GM21360 (cell line): ENCODE data around the gene ANAPC5.
"Not testable (repeated sequence)": the region's sequence is repeated elsewhere in the genome, so short reads cannot be mapped to it uniquely, and the experiment has no call there.

Source experiments
- ATAC-seq: cut with Tn5 transposase; IDR thresholded peaks from one replicate; pipeline ENCODE4 v1.9.1; 2021; ENCODE audit warnings: mild to moderate bottlenecking, moderate library complexity; ENCODE audit not compliant: unreplicated experiment

The ANAPC5 gene

DNA sequence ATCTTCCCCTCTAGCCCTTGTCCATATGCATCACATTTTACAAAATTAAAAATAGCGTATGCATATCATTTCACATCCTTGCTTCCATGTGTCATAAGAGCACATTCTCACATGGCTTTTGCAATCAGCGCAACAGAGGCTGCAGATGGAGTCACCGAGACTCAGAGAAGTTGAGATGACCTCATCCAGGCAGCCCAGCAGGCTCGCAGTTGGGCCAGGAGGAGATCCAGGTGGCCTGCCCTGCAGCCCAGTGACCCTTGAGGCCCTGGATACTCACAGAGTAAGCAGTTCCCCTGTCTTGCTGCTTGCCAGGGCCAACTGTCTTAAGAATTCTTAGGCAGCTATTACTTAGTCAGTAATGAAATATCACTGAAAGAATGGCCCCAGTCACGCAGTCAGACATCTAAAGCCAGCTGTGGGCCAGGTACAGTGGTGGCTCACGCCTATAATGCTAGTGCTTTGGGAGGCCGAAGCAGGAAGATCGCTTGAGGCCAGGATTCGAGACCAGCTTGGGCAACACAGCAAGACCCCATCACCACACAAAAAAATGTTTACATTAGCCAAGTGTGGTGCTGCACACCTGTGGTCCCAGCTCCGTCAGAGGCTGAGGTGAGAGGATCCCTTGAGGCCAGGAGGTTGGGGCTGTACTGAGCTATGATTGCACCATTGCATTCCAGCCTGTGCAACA lies 64.8 kb downstream of the ANAPC5 start:
- ATAC-seq, result no peak

DNA sequence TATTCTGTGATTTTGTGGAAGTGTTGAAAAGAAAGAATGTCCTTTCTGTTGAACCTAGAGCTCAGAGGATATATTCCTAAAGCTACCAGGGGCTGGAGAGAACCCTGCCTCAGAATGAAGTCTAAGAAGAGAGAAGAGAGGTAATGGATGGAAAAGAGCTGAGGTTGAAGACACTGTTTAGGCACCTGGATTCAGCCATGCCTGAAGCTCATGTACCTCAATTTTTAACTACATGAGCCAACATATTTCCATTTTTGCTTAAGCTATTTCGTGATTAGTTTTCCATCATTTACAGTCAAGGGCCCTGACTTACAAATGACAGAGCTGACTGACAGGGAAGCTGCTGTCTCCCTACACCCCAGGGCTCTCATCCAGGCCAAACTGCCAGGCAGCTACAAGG lies 66.4 kb downstream of the ANAPC5 start:
- ATAC-seq, result no peak

DNA sequence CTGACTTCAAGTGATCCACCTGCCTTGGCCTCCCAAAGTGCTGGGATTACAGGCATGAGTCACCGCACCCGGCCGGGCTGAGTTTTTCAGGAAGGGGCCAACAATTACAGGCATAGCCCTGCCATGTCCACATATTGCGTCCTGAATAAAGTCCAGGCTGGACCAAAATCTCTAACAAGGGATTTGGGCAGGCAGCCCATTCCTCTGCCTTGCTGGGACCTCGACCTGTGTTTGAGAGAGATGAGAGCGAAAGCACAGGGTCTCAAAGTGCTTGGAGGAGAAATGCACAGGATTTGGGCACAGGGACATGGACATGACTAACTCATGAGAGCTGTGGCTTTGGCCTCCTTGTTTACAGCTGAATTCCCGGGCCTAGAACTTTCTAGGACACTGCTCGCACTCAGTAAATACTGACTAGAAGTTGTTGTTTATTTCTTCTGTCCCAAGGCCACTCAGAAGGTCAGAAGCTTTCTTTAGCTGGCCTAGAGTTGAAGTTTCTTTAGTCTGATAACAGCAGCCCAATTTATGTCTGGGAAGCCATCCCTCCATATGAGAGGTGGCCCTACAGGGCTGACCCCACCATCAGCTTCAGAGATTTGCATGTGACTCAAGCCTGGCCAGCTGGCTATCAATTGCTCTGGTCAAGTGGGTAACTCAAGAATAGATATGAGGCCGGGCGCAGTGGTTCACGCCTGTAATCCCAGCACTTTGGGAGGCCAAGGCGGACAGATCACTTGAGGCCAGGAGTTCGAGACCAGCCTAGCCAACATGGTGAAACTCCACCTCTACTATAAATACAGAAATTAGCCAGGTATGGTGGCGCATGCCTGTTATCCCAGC lies 67.4 kb downstream of the ANAPC5 start:
- no peak for ATAC-seq

DNA sequence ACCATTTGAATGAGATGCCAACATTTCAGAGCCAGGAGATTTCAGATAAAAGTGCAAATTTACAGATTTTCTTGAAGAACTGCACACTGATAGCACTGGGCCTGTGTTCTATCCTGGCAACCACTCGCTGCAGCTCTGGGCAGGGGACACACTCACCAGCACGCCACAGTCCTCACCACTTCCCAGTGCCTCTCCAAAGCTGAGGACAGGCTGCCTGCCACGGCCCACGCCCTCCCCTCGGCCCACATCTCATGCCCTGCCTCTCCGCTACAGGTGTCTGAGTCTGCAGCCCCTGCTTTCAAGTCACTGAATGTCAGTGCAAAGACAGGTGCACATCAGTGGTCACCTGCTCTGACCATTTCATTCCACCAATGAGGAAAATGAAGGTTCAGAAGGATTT lies 68.4 kb downstream of the ANAPC5 start:
- no peak for ATAC-seq

DNA sequence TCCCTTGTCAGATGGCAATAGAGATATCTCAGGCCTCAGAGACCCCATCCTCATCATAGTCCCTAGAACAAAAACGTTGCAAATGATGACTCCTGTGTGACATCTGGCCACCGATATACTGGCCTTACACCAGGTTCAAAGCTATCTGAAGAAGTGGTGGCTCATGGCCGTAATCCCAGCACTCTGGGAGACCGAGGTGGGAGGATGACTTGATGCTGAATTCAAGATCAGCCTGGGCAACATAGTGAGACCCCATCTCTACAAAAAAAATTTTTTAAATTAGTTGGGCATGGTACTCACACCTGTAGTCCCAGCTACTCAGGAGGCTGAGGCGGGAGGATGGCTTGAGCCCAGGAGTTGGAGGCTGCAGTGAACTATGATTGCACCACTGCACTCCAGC lies 68.8 kb downstream of the ANAPC5 start:
- no peak for ATAC-seq

DNA sequence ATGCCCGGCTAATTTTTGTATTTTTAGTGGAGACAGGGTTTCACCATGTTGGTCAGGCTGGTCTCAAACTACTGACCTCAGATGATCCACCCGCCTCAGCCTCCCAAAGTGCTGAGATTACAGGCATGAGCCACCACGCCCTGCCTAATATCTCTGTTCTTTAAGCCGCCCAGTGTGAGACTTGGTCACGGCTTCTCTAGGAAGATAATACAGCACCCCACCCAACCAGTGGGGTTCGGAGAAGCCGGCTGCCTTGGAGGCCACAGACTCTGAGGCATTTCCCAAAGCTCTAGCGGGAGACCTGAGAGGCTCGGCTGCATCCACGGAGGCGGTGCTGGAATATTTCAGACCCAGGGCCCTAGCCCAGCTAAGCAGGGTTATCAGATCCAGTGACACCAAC lies 69.3 kb downstream of the ANAPC5 start:
- ATAC-seq, result not testable (repeated sequence)

DNA sequence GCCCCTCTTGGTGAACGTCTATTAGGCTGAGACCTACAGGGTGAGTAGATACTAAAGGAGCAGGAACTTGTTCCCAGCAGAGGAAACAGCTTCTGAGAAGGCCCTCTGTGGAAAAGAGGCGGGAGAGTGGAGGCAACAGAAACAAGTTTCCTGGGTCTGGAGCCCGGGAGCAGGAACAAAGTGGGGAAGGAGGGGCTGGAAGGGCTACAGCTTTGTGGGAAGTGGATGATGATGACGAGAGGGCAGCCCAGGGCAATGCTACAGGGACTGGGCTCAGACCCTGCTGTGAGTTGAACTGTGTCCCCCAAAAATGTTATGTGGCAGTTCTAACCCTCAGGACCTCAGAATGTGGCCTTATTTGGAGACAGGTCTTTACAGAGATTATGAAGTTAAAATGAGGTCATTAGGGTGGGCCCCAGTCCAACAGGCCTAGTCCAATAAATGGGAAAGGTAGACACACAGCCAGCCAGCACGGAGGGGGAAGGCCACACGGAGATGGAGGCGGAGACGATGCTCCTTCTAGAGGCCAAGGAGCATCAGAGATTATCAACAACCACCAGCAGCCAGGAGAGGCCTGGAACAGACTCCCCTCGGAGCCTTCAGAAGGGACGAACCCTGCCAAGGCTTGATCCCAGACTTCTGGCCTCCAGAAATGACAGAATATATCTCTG lies 70.0 kb downstream of the ANAPC5 start:
- ATAC-seq, result no peak

DNA sequence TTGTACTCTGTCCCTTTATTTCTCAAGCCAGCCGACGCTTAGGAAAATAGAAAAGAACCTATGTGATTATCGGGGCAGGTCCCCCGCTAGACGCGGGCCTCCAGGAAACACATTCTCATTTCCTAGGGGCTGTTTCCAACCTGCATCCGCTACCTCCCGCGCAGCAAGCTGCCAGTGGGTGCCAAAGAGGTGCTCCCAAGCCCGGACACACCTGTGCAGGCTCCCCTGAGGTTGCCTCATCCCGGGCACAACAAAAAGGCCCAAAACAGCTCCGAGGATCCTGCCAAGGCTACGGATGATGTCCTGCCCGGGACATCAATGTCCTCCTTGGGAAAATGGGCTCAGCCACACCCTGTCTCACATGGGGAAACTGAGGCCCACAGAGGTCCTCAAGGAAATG lies 71.1 kb downstream of the ANAPC5 start:
- not testable (repeated sequence) for ATAC-seq

DNA sequence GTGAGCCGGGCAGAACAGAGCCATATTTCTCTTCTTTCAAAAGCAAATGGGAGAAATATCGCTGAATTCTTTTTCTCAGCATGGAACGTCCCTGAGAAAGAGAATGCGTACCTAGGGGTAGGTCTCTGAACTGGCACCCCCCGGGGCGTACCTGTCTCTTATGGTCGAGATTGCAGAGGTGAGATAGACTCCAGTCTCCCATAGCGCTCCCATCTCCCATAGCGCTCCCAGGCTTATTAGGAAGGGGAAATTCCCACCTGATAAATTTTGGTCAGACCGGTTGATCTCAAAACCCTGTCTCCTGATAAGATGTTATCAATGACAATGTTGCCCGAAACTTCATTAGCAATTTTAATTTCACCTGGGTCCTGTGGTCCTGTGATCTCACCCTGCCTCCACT lies 71.7 kb downstream of the ANAPC5 start:
- not testable (repeated sequence) for ATAC-seq

DNA sequence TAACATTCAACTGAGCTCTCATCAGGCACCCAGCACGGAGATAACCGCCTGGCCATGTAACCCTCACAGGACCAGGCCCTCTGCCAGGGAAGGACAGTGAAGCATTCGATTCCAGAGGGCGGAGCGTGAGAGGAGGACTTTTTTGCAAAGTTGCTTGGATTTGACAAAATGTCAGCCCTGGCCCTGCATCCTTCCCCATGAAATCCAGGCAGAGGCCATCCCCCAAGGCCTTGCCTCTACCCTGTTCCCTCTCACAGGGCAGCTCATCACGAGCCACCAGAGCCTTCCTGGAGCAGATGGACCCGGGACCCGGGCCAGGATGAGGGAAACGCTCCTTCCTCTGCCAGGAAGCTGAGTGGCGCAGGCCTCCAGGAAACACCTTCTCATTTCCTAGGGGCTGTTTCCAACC lies 72.7 kb downstream of the ANAPC5 start:
- no peak for ATAC-seq

DNA sequence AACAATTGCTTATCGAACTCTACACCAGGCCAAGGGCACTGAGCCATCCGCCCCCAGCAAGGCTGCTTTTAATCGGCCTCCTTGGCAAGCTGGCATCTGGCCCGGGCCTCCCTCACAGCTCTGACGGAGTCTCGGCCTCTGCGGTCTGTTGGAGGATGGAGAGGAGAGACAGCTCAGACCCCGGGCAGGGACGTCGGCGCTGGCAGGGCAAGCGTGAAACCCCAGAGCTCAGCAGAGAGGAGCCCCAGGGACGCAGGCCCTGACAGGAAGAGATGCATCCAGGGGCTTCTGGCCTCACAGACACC lies 73.2 kb downstream of the ANAPC5 start:
- ATAC-seq, result no peak

DNA sequence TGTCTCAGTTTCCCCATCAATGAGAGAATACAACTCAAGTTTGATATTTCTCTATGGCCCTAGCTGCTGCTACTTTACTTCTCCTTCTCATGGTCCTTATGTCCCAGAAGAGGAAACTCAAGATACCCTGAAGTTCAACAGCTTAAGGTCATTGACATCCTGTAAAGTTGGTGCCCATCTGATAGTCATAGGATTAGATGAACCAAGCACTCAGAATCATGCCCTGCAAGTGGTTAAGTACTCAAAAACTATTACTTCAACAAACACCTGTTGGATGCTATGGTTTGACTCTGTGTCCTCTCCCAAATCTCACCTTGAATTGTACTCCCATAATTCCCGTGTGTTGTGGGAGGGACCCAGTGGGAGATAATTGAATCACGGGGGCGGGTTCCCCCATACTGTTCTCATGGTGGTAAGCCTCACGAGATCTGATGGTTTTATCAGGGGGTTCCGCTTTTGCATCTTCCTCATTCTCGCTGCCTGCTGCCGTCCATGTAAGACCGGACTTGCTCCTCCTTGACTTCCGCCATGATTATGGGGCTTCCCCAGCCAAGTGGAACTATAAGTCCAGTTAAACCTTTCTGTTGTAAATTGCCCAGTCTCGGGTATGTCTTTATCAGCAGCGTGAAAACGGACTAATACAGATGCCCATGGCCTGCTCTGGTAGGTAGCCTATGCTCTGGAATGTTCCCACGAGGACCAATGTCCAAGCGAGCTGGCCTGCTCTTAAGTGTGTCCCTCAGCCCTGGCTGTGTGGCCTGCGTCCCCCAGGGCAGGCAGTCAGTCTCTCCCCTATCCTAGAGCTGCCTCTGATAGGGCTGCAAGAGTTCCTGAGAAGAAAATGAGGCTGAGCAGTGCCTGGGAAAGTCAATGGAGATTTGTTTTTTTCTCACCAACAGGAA lies 73.8 kb downstream of the ANAPC5 start:
- ATAC-seq, result no peak

DNA sequence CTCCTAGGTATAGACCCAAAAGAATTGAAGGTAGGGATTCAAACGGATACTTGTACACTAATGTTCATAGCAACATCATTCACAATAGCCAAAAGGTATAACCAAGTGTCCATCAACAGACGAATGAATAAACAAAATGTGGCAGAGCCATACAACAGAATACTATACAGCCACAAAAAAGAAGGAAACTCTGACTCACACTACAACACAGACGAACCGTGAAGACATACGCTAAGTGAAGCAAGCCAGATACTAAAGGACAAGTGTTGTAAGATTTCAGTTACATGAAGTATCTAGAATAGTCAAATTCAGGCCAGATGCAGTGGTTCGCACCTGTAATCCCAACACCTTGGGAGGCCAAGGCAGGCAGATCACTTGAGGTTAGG lies 74.8 kb downstream of the ANAPC5 start:
- ATAC-seq, result no peak

DNA sequence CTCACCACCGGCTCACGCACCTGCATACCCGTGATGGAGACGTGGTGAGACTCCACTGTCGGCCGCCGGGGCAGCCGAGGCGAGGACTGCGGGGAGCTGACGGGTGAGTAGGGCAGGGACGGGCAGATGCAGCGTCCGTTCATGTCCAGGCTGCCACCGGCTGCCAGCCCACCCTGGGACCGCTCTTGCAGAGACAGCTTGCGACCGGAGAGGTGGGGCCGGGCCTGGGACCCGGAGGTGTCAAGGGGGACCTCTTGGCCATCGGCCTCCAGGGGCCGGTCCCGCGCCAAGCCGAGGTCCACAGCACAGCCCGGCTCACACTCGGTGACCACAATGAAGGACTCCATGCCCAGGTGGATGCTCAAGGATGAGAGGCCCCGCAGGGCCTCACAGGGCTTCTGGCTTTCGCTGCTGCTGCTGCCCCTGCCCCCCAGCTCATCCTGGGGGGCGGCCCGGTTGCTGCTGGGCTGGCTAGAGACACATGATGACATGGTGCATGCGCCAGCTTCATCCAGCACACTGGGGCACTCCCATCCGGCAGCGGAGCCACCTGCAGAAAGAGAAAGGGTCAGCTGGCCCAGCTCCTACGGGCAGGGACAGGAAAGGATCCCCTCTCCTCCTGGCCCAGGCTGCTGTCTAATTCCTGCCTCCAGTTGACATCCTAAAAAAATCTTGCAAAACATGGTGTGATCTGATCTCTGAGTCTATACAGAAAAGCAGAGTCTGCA lies 78.0 kb downstream of the ANAPC5 start:
- no peak for ATAC-seq

DNA sequence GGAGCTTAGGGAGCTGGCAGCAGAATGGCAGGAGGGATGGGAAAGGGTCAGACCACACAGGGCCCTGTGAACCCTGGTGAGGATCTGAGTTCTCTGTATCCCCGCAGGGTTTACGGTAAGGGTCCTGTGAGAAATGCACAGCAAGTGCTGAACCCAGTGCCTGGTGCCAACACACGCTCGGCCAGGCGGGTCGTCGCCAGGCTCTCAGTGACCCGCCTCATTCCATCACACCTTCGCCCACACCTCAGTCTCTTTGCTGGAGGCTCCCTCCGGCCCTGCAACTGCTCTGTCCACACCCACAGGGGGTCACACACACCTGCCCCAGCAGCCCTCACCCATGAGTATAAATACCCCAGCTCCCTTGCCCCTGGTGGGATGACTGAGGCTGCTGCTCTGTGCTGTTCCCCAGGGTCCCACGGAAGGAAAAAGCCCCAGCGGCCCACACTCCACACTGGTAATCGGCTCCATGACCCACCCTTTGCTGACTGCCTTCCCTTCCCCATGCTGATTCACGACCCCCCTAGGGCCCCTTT lies 78.8 kb downstream of the ANAPC5 start:
- ATAC-seq, result no peak

DNA sequence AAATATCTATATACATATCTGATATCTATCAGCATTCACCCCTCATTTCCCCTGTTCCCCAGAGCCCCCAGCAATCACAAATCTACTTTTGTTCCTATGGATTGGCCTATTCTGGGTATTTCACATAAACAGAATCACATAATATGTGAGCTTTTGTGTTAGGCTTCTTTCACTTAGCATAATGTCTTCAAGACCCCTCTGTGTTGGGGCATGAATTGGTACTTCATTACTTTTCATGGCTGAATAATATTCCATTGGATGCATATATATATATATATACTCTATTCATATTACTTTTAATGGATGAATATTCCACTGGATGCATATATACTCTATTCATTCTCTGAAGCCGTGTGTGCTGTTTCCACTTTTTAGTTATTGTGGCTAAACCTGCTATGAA lies 84.4 kb downstream of the ANAPC5 start:
- ATAC-seq, result no peak

DNA sequence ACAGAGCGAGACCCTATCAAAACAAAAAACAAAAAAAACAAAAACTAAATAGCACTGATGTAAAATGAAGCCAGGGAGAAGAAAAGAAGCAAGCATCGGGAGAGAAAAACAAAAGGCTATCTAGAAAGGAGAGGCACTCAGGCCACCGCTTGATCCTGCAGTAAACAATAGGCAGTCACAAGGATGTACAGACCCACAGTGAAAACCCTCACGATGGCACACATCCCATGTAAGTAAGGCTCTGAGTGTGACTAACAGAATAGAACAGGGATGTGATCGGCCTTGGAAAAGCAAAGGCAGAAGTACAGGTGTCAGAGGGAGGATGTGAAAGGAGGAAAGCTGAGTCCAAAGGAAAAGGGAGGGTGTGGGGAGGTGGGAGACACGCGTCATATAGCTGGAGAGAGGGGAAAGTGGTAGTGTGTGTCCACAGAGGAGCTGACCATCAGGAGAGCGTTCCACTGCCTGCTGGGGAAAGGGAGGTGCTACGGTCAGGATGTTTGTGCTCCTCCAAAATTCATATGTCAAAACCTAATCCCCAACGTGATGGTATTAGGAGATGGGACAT lies 87.2 kb downstream of the ANAPC5 start:
- ATAC-seq, result no peak

DNA sequence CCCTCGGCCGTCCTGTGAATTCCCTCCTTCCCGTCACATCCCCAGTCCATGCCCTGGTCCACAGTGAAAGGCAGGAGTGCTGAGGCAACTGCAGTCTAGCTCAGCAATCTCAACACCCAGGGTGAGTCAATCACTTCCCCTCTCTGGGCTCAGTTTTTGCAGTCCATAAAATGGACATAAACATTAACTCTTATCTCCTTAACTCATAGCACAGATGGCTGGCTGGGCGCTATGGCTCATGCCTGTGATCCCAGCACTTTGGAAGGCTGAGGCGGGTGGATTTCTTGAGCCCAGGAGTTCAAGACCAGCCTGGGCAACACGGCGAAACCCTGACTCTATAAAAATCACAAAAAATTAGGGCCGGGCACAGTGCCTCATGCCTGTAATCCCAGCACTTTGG lies 88.1 kb downstream of the ANAPC5 start:
- ATAC-seq, result no peak

DNA sequence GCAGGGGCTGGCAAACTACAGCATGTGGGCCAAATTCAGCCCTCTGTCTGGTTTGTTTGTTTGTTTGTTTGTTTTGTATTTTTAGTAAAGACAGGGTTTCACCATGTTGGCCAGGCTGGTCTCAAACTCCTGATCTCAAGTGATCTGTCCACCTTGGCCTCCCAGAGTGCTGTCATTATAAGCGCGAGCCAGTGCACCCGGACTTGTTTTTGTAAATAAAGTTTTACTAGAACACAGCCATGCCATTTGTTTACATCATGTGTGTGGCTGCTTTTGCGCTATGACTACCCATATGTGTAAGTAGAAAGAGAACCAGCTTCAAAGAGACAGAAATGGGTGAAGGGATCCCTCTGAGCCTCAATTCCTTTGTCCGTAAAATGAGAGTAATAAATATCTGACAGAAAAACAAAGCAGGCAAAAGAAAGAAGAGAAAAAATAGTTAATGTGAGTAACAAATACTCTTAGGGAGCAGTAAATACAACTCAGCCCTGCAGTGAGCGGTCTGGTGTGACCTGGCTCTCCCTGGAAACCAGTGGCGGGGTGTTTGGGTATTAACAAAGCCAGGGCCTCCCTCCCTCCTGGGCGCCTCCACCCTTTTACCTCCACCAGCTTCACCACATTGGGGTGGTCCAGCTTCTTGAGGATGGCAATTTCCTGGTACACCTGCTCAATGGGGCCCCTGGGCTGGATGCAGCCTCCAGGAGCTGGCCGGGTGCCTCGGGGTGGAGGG lies 88.8 kb downstream of the ANAPC5 start:
- ATAC-seq, result no peak
